Measurements from ENCODE around the gene CCDC149. TPM values are rescaled to one million over a fixed set of nuclear protein-coding genes. Genes with fewer than 3 reads are reported as not detected.

The CCDC149 gene
- total and polyA plus RNA-seq, 2 of the 4 experiments (the other 2 are of a cell fraction), result 6.7 to 7.0 TPM

DNA sequence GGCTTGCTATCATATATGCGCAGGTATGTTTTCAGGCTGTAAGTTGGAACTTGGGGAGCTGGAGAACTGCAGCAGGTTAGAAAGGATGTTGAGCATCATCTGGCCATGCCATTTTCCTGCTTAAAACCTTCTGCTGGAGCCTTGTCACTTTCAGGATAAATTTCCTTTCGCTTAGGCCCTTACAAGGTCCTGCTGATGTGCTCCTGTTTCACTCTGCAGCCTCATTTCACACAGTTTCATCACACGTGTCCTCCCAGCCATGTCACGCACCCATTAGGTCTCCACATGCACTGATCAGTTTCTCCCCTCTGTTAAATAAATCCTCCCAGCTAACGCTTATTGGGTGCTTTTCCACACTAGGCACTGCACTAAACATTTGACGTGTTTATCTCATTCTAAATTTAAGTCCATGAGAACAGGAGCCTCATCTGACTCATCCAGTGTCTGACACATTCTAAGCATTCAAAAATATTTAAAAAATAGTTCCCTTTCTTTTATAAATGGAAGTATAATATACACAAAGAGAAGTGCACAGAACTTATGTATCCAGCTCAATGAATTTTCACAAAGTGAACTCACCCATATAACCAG is 102.9 kb downstream of the CCDC149 start:
- peak overlapping the region in 1 of 2 experiments; percentile 69; a peak in 1 of 4 replicates for H4K8ac ChIP-seq (ENCODE audit: low read depth in 2 of 2, low read length in 2 of 2)
- H2AK9ac ChIP-seq (replicated peaks; ENCODE audit: low read depth, low read length, poor library complexity), result no peak overlapping the region
- intact Hi-C loops (cut with micrococcal nuclease) (loop anchor here (5.0 kb wide), 1 partner anchor 42 kb away; no protein-coding TSS in a partner anchor), in situ Hi-C loops (cut with MboI; ENCODE audit: low sequenced_read_pairs) (no loop called here), dilution Hi-C loops (cut with HindIII; ENCODE audit: low sequenced_read_pairs, unreplicated experiment) (no loop called here)
- no peaks in the 10 kb centered on the region for H3K27me3 ChIP-seq (ENCODE audit: control insufficient read depth, insufficient read depth, low read length)
- peak overlapping the region; percentile 83 for H2BK20ac ChIP-seq (ENCODE audit: low read depth, low read length)
- H3K27ac ChIP-seq (ENCODE audit: insufficient read depth, low read length), result peak overlapping the region; percentile 14; the same call in 1 of the 2 replicates
- CTCF ChIA-PET, result no interaction called here
- POLR2A ChIA-PET (ENCODE audit: unreplicated experiment), result no interaction called here
- H3K18ac ChIP-seq (ENCODE audit: low read depth, low read length), result peak overlapping the region; percentile 80
- peaks cover 0 to 5% of the 10 kb centered on the region in 2 experiments; a peak in 1 of 4 replicates for H3K79me1 ChIP-seq (ENCODE audit: low read depth in 1 of 2, low read length in 2 of 2)
- H2BK15ac ChIP-seq (ENCODE audit: low read depth, low read length), result peak overlapping the region; percentile 63; the same call in 1 of the 3 replicates
- TF ChIP-seq FOS (IDR thresholded peaks at IDR 0.05; ENCODE audit: low read depth, low read length), result peak; percentile 51; the same call in 1 of the 2 replicates
- TF ChIP-seq POLR2A (IDR thresholded peaks at IDR 0.05; ENCODE audit: low read depth, low read length), result no peak
- H3K56ac ChIP-seq (ENCODE audit: extremely low read depth, insufficient read depth, low read length), result no peak overlapping the region
- no peak overlapping the region for H3K4me3 ChIP-seq (ENCODE audit: insufficient read depth, low read depth, low read length)
- H3K36me3 ChIP-seq (ENCODE audit: control insufficient read depth, insufficient read depth, low read length), result peaks cover 3% of the 10 kb centered on the region; the same call in 1 of the 2 replicates
- DNase-seq (peak; percentile 83), ATAC-seq (ENCODE audit: low read depth) (peak; percentile 89)
- H4K5ac ChIP-seq (ENCODE audit: low read depth, low read length), result no peak overlapping the region
- peak overlapping the region; percentile 66 for H3K4me2 ChIP-seq (ENCODE audit: low read depth, low read length)
- H4K20me1 ChIP-seq (ENCODE audit: insufficient read depth, low read length), result 0 out of 2 replicates have a peak, but pooled peaks cover 3% of the 10 kb centered on the region
- peak overlapping the region; percentile 39; the same call in 1 of the 2 replicates for H2BK120ac ChIP-seq (ENCODE audit: low read depth, low read length)
- no peak overlapping the region for H3K23ac ChIP-seq (ENCODE audit: low read depth, low read length)
- H2AK5ac ChIP-seq (ENCODE audit: low read depth, low read length), result peak overlapping the region; percentile 37; the same call in 1 of the 2 replicates
- peak overlapping the region; percentile 78 for H3K4ac ChIP-seq (ENCODE audit: low read depth, low read length)
- peaks cover 8% of the 10 kb centered on the region for H3K9me1 ChIP-seq (ENCODE audit: insufficient read depth, low read length)
- peak overlapping the region; percentile 66 for H3K14ac ChIP-seq (replicated peaks; ENCODE audit: low read depth, low read length)
- no peak overlapping the region for H2AFZ ChIP-seq (replicated peaks; ENCODE audit: low read length, poor library complexity)
- peaks cover 10% of the 10 kb centered on the region for H3K4me1 ChIP-seq (ENCODE audit: control insufficient read depth, insufficient read depth, low read length)
- WGBS, 2 experiments (ENCODE audit: extremely low coverage in 2 of 2, insufficient read length in 1 of 2), result 100% methylated on average over 3 of the region's 6 CpGs; no CpG with 5 or more reads in 1 of the 2 experiments
- H3K9ac ChIP-seq (ENCODE audit: low read depth, low read length), result no peak overlapping the region
- no TSS peak for BruUV-seq (replicated peaks)
- peak overlapping the region; percentile 45 for H4K91ac ChIP-seq (ENCODE audit: insufficient read depth, low read depth, low read length)
- peak overlapping the region; percentile 44 for H2BK5ac ChIP-seq (ENCODE audit: low read depth, low read length, poor library complexity, severe bottlenecking)
- peaks cover 5% of the 10 kb centered on the region for H3K9me3 ChIP-seq (ENCODE audit: control insufficient read depth, insufficient read depth, low read length)

Data from IMR-90 (cell line).